Amniotic epithelial cell (primary cell): ENCODE measurements around the gene SETD6.
A peak's percentile ranks its signal among the peaks of the same experiment; 100 is the strongest.

Source experiments
- DNase-seq: peaks from one replicate; pipeline ENCODE4 v3.0.0-alpha.2; 2010; ENCODE audit warnings: low read depth

Gene SETD6

GRCh38 chr16:58494981-58495520 is 20.3 kb upstream of the SETD6 start:
- DNase-seq: peak; percentile 98

GRCh38 chr16:58495521-58496331 is 19.6 kb upstream of the SETD6 start:
- DNase-seq: no peak

GRCh38 chr16:58497468-58497867 is 17.8 kb upstream of the SETD6 start:
- DNase-seq: no peak

GRCh38 chr16:58497935-58498334 is 17.4 kb upstream of the SETD6 start:
- no peak for DNase-seq

- DNase-seq: no peak
Observed at GRCh38 chr16:58498341-58499091, 16.8 kb upstream of the SETD6 start.

GRCh38 chr16:58499092-58499511 is 16.2 kb upstream of the SETD6 start:
- DNase-seq: no peak

- peak; percentile 70 for DNase-seq
Observed at GRCh38 chr16:58499615-58500351, 15.5 kb upstream of the SETD6 start, which contains the start of gene NDRG4. NDRG4 (plus strand) TSS chr16:58500143; CDS start chr16:58500249, 106 bp downstream.

- no peak for DNase-seq
Observed at GRCh38 chr16:58500430-58501241, 14.7 kb upstream of the SETD6 start.

GRCh38 chr16:58501242-58502131 is 13.8 kb upstream of the SETD6 start:
- DNase-seq: no peak

GRCh38 chr16:58502217-58502921 is 12.9 kb upstream of the SETD6 start:
- no peak for DNase-seq

GRCh38 chr16:58503166-58503862 is 12.0 kb upstream of the SETD6 start:
- no peak for DNase-seq

GRCh38 chr16:58503863-58504688 is 11.2 kb upstream of the SETD6 start:
- no peak for DNase-seq

GRCh38 chr16:58506241-58507194 is 8.8 kb upstream of the SETD6 start:
- DNase-seq: no peak

GRCh38 chr16:58507195-58507962 is 7.9 kb upstream of the SETD6 start:
- no peak for DNase-seq

- DNase-seq: no peak
Observed at GRCh38 chr16:58507963-58508670, 7.2 kb upstream of the SETD6 start.
